Measurements from ENCODE around the gene RAET1L.
"Not testable (repeated sequence)": the region's sequence is repeated elsewhere in the genome, so short reads cannot be mapped to it uniquely, and the experiment has no call there.

The RAET1L gene

DNA sequence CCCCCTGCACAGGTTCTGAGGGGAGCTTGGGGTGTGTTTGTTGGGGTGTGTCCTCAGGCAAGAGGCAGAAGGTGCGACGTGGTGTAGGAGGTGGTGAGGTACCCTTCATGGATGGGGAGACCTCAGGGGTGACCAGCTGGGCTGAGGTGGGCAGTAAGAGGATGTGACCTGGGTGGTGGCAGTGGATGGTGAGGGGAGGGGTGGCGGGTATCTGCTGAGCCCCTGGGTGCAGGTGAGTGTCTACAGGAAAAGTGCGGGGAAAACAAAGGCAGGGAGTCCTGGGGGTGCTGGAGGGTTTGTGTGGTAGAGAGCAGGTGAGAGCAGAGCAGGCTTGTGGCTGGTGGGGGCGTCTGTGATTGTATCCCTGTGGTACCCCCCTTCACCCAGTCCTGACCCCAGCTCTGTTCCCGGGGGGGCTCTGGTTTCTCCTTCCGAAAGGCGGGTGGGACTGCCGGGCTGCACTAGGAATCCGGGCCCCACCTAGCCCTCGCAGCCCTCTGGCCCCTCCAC, 631 bp downstream of the RAET1L start:
- peaks cover 2% of the 10 kb centered on the region for H3K4me1 ChIP-seq (ENCODE audit: control insufficient read depth, insufficient read depth, low read length)
- no peak overlapping the region for H3K9ac ChIP-seq (ENCODE audit: low read length)
- H3K36me3 ChIP-seq (ENCODE audit: control insufficient read depth, insufficient read depth, low read length) = no peaks in the 10 kb centered on the region
- peaks cover 15% of the 10 kb centered on the region for H3K27me3 ChIP-seq (ENCODE audit: control insufficient read depth, insufficient read depth, low read length)
- H3K27ac ChIP-seq (ENCODE audit: low read depth, low read length) = no peak overlapping the region
- H3K4me3 ChIP-seq (ENCODE audit: low read length) = no peak overlapping the region

DNA sequence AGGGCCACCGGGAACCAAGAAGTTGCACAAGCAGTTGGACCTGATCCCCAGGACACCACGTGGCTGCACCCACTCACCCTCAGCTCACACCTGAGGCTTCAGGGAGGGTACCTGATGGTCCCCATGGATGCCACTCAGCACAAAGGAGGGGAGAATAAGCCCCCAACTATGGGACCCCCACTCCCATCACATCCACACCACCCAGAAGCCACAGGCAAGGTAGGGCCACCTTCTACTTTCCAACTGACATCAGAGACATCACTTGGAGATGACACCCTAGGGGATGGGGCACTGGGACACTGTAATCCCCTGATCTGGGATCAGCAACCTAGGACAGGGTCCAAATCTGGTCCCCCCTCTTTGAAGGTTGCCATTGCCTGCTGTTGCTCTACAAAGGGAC, 1.3 kb downstream of the RAET1L start:
- peaks cover 16% of the 10 kb centered on the region for H3K27me3 ChIP-seq (ENCODE audit: control insufficient read depth, insufficient read depth, low read length)
- H3K9ac ChIP-seq (ENCODE audit: low read length); H3K4me3 ChIP-seq (ENCODE audit: low read length); H3K36me3 ChIP-seq (ENCODE audit: control insufficient read depth, insufficient read depth, low read length); H3K27ac ChIP-seq (ENCODE audit: low read depth, low read length); H3K4me1 ChIP-seq (ENCODE audit: control insufficient read depth, insufficient read depth, low read length): not testable (repeated sequence)

DNA sequence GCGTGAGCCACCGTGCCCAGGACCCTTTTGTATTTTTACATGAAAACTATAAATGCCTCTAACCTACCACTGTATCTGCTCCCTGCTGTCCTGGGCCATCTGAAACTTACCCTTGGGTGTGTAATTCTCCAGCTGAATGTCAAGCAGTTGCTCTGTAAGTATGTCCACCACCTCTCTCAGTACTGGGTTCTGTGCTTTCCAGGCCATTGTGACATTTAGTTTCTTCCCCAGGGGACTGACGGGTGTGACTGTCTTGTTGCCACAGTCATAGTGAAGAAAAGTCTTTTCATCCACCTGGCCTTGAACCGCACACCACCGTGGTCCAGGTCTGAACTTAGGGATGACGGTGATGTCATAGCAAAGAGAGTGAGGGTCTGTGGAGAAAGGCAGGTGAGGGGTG, 3.5 kb downstream of the RAET1L start:
- peaks cover 21% of the 10 kb centered on the region for H3K27me3 ChIP-seq (ENCODE audit: control insufficient read depth, insufficient read depth, low read length)
- H3K27ac ChIP-seq (ENCODE audit: low read depth, low read length); H3K36me3 ChIP-seq (ENCODE audit: control insufficient read depth, insufficient read depth, low read length): not testable (repeated sequence)

DNA sequence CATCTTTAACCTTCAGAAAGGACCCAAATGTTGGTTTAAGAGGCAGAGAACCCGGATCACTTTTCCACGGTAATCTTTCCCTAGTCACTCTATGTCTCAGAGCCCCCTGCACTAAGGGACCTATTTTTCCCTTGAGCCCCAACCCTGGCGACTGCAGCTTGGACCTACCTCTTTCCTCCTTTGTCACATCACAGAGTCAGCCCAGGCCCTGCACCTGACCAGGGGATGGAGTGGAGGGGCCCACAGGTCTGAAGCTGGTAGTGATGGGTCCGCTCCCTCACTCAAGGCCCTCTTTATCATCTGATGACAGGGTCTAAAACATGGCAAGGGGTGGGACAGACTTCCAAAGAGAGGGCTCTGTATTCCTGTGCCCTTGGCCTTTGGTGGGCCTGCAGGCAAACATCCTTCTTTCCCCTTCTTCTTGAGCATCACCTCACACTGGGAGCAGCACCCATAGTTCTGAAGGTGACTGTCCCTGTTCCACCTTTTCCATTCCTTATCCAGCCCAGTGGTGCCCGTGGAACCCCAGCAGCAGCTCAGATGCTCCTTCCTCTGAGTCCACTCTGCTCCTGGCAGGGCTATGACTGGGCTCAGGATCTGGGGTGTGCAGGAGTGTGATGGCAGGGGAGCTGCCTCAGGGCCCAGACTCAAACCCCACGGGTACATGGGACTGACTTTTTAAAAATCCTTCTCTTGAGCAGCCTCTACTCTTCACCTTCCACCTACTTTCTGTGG, 6.3 kb downstream of the RAET1L start:
- Histone ChIP-seq H3K27me3 (ENCODE audit: control insufficient read depth, insufficient read depth, low read length) (peaks cover 23% of the 10 kb centered on the region), H3K4me3 (ENCODE audit: low read length) (no peak overlapping the region), H3K9ac (ENCODE audit: low read length) (no peak overlapping the region)

More for the DNA sequence above, 3.5 kb downstream of the RAET1L start:
- H3K4me3 ChIP-seq (ENCODE audit: low read length); H3K4me1 ChIP-seq (ENCODE audit: control insufficient read depth, insufficient read depth, low read length); H3K9ac ChIP-seq (ENCODE audit: low read length): not testable (repeated sequence)

DNA sequence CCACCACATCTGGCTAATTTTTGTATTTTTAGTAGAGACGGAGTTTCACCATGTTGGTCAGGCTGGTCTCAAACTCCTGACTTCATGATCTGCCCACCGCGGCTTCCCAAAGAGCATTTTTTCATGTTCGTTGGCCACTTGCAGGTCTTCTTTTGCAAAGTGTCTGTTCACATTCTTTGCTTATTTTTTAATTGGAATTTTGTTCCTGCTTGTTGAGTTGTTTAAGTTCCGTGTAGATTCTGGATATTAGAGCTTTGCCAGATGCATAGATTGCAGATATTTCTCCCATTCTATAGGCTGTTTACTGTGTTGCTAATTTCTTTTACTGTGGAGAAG, 8.2 kb downstream of the RAET1L start:
- not testable (repeated sequence) for H3K4me1 ChIP-seq (ENCODE audit: control insufficient read depth, insufficient read depth, low read length); H3K27ac ChIP-seq (ENCODE audit: low read depth, low read length); H3K36me3 ChIP-seq (ENCODE audit: control insufficient read depth, insufficient read depth, low read length); H3K9ac ChIP-seq (ENCODE audit: low read length); H3K4me3 ChIP-seq (ENCODE audit: low read length)
- peaks cover 29% of the 10 kb centered on the region for H3K27me3 ChIP-seq (ENCODE audit: control insufficient read depth, insufficient read depth, low read length)

More for the DNA sequence above, 6.3 kb downstream of the RAET1L start:
- no peak overlapping the region for H3K27ac ChIP-seq (ENCODE audit: low read depth, low read length)
- no peaks in the 10 kb centered on the region for H3K4me1 ChIP-seq (ENCODE audit: control insufficient read depth, insufficient read depth, low read length)
- no peaks in the 10 kb centered on the region for H3K36me3 ChIP-seq (ENCODE audit: control insufficient read depth, insufficient read depth, low read length)

DNA sequence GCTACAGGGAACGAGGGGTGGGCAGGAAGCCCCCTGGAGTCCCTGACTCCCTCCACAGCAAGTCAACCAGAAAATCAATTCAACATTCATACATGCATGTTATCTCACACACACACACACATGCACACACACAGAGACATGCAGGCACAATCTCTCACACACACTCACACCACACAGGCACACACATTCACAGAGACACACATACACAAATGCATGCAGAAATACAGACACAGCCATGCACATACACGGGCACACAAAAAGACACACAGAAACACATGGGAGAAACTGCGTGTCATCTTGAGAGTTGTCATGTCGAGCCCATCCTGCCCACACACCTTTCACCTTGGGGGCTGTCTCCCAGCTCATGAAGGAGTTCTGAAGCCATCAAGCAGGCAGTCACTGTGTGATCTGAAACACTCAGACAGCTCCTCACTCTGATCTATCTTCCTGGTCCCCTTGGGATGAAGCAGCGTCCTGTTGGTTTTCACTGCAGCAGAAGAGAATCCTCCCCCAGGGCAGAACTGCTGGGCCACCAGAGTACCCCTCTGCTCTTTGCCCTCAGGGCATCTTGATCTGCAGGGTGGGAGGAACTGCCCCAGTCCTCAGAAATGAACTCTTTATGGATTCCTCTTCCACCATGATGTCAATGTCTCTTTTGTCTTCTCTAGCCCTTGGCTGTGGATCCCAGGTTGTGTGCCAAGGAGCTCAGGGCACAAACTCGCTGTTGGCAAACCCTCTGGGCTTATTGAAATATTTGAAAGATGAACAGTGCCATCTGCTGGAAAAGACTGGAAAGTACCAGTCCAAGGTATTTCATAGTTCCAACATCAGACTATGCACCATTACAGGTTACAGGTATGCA, 8.8 kb downstream of the RAET1L start:
- Histone ChIP-seq H3K27me3 (ENCODE audit: control insufficient read depth, insufficient read depth, low read length) (peaks cover 32% of the 10 kb centered on the region), H3K4me3 (ENCODE audit: low read length) (no peak overlapping the region), H3K4me1 (ENCODE audit: control insufficient read depth, insufficient read depth, low read length) (no peaks in the 10 kb centered on the region), H3K27ac (ENCODE audit: low read depth, low read length) (no peak overlapping the region), H3K9ac (ENCODE audit: low read length) (no peak overlapping the region), H3K36me3 (ENCODE audit: control insufficient read depth, insufficient read depth, low read length) (no peaks in the 10 kb centered on the region)

DNA sequence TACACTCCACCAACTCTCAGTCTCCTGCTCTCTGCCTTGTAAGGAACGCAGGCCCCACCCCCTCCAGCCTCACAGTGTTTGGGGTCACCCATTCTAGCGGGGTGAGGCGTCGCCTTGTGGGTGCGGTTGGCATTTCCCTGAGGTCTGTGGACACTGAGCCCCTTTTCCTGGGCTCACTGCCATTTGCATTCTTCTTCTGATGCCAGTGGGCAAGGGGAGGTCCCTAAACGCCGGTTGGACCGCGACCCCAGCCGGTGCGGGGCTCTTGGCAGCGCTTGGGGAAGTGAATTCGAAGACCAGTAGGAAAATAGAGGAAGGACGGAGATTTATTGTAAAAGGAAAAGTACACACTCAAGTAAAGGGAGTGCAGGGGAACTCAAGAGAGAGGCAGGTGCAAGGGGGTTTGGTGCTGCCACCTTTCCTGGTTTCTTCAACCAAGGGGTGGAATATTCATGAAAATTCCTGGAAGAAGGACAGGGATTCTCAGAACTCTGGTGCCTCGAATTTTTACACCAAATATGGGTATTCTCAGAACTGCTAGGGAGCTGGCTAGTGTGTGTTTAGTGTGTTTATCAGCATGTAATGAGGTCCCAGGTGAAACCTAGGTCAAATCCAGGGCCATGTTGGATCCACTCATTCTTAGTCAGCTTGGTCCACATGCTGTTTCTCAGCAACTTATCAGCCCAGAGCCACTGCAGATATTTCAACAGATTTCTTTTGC, 9.9 kb downstream of the RAET1L start:
- H3K4me3 ChIP-seq (ENCODE audit: low read length); H3K27ac ChIP-seq (ENCODE audit: low read depth, low read length); H3K9ac ChIP-seq (ENCODE audit: low read length); H3K4me1 ChIP-seq (ENCODE audit: control insufficient read depth, insufficient read depth, low read length); H3K36me3 ChIP-seq (ENCODE audit: control insufficient read depth, insufficient read depth, low read length): not testable (repeated sequence)
- H3K27me3 ChIP-seq (ENCODE audit: control insufficient read depth, insufficient read depth, low read length) = peaks cover 32% of the 10 kb centered on the region

DNA sequence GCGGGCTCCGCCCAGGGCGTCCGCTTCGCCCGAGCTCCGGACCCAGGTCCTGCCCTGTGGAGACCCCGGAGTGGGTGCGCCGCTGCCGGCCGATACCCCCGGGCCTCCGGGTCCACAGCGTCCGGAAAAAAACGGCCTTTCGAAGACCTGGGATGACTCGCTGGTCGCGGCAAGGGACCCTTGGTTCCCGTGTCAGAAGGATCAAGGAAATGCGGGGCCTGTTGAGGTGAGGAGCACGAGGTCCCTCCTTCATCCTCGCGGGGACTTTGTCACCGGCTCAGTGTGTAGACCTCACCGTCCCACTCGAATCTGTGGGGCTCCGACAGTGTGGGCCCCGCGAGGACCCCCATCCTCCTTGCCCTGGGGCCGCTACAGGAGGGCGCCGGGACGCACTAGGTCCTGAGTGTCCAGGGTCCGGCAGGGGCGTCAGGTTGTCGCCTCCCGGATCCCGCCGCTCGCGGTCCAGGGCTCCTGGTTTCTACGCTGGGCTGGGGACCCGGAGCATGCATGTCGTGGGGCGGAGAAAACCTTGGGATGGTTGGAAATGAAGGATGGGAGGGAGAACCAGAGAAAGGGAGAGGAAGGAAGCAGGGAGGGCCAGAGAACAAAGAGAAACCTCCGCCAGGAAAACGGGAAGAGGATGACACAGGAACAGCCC, 10.6 kb downstream of the RAET1L start:
- not testable (repeated sequence) for H3K36me3 ChIP-seq (ENCODE audit: control insufficient read depth, insufficient read depth, low read length); H3K27ac ChIP-seq (ENCODE audit: low read depth, low read length); H3K4me3 ChIP-seq (ENCODE audit: low read length); H3K9ac ChIP-seq (ENCODE audit: low read length); H3K4me1 ChIP-seq (ENCODE audit: control insufficient read depth, insufficient read depth, low read length)
- H3K27me3 ChIP-seq (ENCODE audit: control insufficient read depth, insufficient read depth, low read length) = peaks cover 32% of the 10 kb centered on the region

DNA sequence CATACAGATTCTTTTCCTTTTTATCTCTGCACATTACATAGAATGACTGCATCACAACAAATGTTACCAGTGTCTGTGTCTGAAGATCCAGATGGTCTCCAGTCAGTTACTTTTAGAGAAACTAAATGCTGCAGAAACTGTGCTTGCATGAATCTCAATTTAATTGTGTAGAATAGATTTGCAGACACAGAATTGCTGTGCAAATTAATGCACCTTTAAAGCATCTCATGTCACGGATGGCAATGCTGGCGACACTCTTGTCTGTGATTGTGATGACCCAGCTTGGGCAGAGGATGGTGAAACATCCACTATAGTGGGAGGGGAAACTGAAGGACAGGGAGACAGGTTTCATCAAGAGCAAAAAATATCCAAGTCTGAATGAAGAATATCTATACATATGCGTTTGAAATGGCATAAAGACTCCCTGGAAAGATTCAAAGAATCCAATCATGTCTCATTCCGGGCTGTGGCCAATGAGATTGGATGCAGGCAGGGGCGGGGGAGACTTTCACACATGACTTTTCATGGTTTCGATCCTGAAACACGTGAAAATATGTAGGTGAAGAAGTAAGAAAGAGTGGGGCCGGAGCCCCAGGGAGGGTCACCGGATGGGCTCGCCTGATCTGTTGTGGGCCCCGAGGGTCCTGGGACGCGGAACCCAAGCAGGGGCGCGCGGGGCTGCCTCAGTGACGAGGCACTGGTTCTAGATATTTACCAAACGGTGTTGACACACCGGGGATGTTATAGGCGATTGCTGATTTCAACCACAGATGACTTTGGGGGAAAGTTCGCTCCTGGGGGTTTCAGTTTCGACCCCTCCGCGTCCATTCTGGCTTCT, 11.3 kb downstream of the RAET1L start:
- H3K9ac ChIP-seq (ENCODE audit: low read length); H3K4me1 ChIP-seq (ENCODE audit: control insufficient read depth, insufficient read depth, low read length); H3K36me3 ChIP-seq (ENCODE audit: control insufficient read depth, insufficient read depth, low read length); H3K27ac ChIP-seq (ENCODE audit: low read depth, low read length); H3K4me3 ChIP-seq (ENCODE audit: low read length): not testable (repeated sequence)
- peaks cover 30% of the 10 kb centered on the region for H3K27me3 ChIP-seq (ENCODE audit: control insufficient read depth, insufficient read depth, low read length)

DNA sequence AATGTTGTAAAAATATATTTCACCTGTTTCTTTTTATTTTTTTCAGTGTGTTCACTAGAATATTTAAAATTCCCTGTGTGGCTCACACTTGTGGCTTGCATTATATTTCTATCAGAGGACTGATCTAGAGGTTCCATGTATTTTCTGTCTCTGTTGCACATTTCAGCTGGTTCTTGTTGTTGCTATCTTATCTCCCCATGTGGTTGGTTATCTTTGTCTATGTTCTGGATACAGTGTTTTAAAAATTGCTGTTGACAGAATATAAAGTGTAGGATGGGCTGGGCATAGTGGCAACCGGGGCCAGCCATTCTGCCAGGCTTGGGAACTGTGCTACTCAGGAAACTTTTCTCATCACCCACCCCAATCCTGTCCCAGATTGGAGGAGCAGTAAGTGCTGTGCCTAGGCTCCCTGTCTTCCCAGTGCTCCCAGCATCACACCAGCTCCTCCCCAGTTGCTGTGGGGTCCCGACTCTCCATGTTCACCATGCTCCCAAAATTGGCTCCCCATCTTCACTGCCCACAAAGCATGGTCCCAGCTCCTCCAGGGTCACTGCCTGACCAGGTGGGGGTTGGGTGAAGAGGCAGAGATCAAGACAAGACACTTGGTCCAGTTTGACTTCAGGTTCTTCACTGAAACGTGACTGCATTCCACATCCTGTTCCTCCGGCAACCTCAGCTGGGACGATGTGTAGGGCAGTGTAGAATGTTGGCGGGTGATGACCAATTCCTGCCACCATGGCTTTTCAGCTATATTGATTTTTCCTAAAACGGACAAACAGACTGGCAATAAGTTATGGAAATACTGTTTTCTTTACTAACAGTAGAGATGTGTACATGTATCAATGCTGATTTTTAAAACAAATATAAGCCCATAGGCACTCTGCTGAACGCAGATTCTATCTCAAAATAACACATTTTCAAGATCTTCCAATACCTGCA, 12.2 kb downstream of the RAET1L start:
- H3K9ac ChIP-seq (ENCODE audit: low read length); H3K36me3 ChIP-seq (ENCODE audit: control insufficient read depth, insufficient read depth, low read length); H3K27ac ChIP-seq (ENCODE audit: low read depth, low read length); H3K4me3 ChIP-seq (ENCODE audit: low read length); H3K4me1 ChIP-seq (ENCODE audit: control insufficient read depth, insufficient read depth, low read length): not testable (repeated sequence)
- H3K27me3 ChIP-seq (ENCODE audit: control insufficient read depth, insufficient read depth, low read length) = peaks cover 26% of the 10 kb centered on the region

DNA sequence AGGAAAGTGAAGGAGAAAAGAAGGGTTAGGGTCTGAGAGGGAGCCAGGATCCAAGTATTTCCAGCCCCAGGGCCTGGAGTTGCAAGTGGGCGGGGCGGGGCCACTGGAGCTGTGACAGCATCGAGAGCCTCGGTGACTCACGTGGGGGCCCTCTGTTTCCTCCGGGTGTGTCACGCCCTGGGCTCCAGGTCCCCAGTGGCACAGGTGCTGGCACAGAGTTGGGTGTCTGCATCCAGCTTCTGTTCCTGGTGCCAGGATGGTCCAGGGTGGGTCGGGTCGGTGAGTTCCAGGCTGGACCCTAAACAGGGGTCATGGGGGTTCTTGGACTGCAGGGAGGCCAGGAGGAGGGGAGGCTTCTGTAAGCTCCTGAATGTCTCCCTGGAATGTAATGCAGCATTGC, 16.7 kb downstream of the RAET1L start:
- Histone ChIP-seq H3K4me3 (ENCODE audit: low read length) (no peak overlapping the region), H3K36me3 (ENCODE audit: control insufficient read depth, insufficient read depth, low read length) (no peaks in the 10 kb centered on the region), H3K9ac (ENCODE audit: low read length) (no peak overlapping the region), H3K4me1 (ENCODE audit: control insufficient read depth, insufficient read depth, low read length) (no peaks in the 10 kb centered on the region), H3K27ac (ENCODE audit: low read depth, low read length) (no peak overlapping the region), H3K27me3 (ENCODE audit: control insufficient read depth, insufficient read depth, low read length) (peaks cover 21% of the 10 kb centered on the region)
